ES-I3 (cell line): ENCODE measurements around the gene PAK2.

Experiments used
- H3K36me3 ChIP-seq: 2 replicates; pipeline ENCODE4 v1.6.1; 2013; ENCODE audit warnings: mild to moderate bottlenecking, low read length, control low read depth, moderate library complexity; ENCODE audit not compliant: insufficient read depth
- H3K4me1 ChIP-seq: 2 replicates; pipeline ENCODE4 v1.6.1; 2013; ENCODE audit warnings: mild to moderate bottlenecking, control low read depth, low read length; ENCODE audit not compliant: insufficient read depth
- H3K9ac ChIP-seq: 2 replicates; pipeline ENCODE4 v1.6.1; 2013; ENCODE audit warnings: low read depth, mild to moderate bottlenecking, low read length, moderate library complexity
- H3K9me3 ChIP-seq: 2 replicates; pipeline ENCODE4 v1.6.1; 2013; ENCODE audit warnings: mild to moderate bottlenecking, low read length, moderate library complexity; ENCODE audit not compliant: control insufficient read depth, insufficient read depth

PAK2 gene

DNA sequence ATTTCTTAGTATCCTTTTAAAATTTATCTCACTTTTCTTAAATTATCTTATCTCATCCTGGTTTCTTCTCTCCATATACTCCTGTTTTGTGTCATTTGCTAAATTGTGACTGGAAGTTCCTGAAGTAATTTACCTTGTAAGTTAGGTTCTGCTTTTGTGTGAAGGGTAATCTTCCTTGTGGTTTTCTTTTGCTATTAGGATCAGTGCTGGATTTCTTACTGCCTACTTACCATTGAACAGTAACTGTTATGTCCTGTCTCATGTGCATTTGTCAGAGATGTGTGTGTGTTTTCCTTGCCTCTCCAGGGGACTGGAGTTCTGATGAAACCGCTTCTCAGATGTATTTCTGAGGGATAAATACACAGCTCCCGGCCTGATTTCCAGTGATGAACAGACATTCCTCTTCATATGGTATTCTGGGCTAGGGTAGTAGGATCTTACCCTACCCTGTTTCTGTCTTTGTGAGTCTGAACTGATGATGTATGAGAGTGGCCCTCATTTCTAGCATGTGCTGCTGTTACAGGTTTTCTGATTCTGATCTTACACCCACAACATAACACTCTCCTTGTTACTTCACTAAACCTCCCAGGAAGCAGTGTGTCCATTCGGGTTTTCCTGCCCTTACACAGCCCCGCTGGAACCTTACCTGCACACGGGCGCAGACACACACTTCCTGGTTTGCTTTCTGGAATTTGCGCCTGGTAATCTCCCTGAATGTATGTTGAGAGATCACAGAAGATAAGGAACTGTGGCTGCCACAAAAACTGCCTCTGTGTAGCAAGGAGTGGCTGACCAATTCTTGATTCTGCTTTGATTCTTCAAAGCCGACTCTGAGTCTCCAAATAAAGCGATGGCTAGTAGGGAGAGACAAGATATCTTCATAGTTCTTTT lies 14.7 kb downstream of the PAK2 start:
- Histone ChIP-seq H3K36me3 (peaks cover 7% of the 10 kb centered on the region), H3K9ac (no peak overlapping the region), H3K4me1 (no peaks in the 10 kb centered on the region), H3K9me3 (peaks cover 25% of the 10 kb centered on the region)

DNA sequence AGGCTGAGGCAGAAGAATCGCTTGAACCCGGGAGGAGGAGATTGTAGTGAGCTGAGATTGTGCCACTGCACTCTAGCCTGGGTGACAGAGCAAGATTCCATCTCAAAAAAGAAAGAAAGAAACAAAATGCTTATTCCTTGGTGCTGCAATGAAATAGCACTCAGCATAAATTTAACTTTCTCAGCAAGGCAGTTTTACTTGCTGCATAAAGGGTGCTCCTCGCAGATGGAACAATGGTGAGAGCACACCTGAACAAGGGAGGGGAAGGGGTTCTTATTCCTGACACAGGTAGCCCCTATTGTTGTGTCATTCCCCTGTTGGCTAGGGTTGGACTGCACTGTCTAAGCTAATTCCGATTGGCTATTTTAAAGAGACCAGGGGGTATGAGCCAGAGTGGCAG lies 17.1 kb downstream of the PAK2 start:
- Histone ChIP-seq H3K4me1 (no peaks in the 10 kb centered on the region), H3K9ac (no peak overlapping the region), H3K36me3 (peaks cover 7% of the 10 kb centered on the region), H3K9me3 (peaks cover 28% of the 10 kb centered on the region)

- H3K9ac ChIP-seq = no peak overlapping the region
- H3K4me1 ChIP-seq = no peaks in the 10 kb centered on the region
- peaks cover 7% of the 10 kb centered on the region for H3K36me3 ChIP-seq
- H3K9me3 ChIP-seq = peaks cover 28% of the 10 kb centered on the region
These were observed 18.5 kb downstream of the PAK2 start for GRCh38 chr3:196757876-196758739.

- H3K36me3 ChIP-seq = no peaks in the 10 kb centered on the region
- no peak overlapping the region for H3K9ac ChIP-seq
- no peaks in the 10 kb centered on the region for H3K4me1 ChIP-seq
- H3K9me3 ChIP-seq = peaks cover 3% of the 10 kb centered on the region; the same call in 1 of the 2 replicates
These were observed 23.5 kb downstream of the PAK2 start for GRCh38 chr3:196763179-196763578.

DNA sequence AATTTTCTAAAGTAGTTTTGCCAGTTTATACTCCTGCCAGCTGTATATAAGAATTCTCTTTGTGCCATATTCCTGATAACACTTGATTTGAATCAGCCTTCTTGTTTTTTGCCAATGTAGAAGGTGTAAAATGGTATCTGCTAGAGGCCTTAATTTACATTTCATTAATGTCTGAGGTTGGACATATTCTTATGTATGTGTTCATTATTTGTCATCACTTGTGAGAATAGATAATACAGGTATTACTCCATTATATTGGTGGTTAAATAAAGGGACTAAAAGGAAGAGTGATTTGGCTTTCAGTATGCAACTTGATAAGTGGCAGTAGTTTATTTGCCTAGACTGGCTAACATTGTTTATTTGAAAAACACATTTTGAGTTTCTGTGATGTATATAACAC lies 25.8 kb downstream of the PAK2 start:
- no peaks in the 10 kb centered on the region for H3K36me3 ChIP-seq
- no peaks in the 10 kb centered on the region; the same call in 1 of the 2 replicates for H3K9me3 ChIP-seq
- no peak overlapping the region for H3K9ac ChIP-seq
- no peaks in the 10 kb centered on the region for H3K4me1 ChIP-seq

DNA sequence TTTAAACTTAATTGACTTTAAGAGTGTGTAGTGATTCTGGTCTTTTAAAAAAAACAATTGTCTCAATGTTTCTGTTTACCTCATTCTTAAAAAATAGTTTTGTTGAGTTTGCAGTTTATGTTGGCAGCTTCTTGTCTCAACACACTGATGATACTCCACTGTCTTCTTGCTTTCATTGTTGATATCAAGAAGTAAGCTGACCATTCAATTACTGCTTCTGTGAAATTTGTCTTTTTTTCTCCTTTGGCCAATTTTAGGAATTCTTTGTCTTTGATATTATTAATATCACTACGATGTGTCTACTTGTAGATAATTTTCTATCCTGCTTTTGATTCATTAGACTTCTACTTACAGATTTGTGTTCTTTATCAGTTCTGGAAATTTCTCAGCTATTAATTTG lies 31.4 kb downstream of the PAK2 start:
- no peaks in the 10 kb centered on the region for H3K36me3 ChIP-seq
- H3K9me3 ChIP-seq = peaks cover 3% of the 10 kb centered on the region
- 0 out of 2 replicates have a peak, but pooled peaks cover 3% of the 10 kb centered on the region for H3K4me1 ChIP-seq
- H3K9ac ChIP-seq = no peak overlapping the region

- H3K36me3 ChIP-seq = no peaks in the 10 kb centered on the region
- no peak overlapping the region for H3K9ac ChIP-seq
- peaks cover 3% of the 10 kb centered on the region for H3K9me3 ChIP-seq
- H3K4me1 ChIP-seq = 0 out of 2 replicates have a peak, but pooled peaks cover 3% of the 10 kb centered on the region
These were observed 32.4 kb downstream of the PAK2 start for GRCh38 chr3:196772102-196772501.

DNA sequence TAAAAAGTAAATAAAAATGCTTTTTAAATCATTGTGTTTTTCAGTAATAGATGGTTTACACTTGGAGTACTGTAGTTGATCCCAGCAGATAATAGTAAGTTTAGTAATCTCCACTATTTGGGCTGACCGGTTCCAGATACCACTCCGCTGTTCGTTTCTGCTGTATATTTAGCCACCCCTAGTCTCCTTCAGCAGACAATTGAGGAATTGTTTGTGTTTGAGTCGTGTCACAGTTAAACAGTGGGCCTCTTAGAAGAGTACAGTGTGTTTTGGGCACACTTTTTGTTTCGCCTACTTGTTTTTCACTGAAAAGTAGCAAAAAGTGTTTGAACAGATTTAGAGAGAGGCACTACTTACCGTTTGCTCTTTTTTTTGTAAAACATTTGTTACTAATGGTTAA lies 33.2 kb downstream of the PAK2 start:
- Histone ChIP-seq H3K4me1 (0 out of 2 replicates have a peak, but pooled peaks cover 3% of the 10 kb centered on the region), H3K9ac (no peak overlapping the region), H3K36me3 (no peaks in the 10 kb centered on the region), H3K9me3 (peaks cover 3% of the 10 kb centered on the region)

- no peaks in the 10 kb centered on the region for H3K36me3 ChIP-seq
- H3K9ac ChIP-seq = no peak overlapping the region
- H3K4me1 ChIP-seq = 0 out of 2 replicates have a peak, but pooled peaks cover 3% of the 10 kb centered on the region
- H3K9me3 ChIP-seq = peaks cover 7% of the 10 kb centered on the region
These were observed 34.6 kb downstream of the PAK2 start for GRCh38 chr3:196774191-196774820.

- Histone ChIP-seq H3K9me3 (peaks cover 13% of the 10 kb centered on the region), H3K36me3 (no peaks in the 10 kb centered on the region), H3K4me1 (0 out of 2 replicates have a peak, but pooled peaks cover 3% of the 10 kb centered on the region)
These were observed 35.3 kb downstream of the PAK2 start for GRCh38 chr3:196774848-196775422.

GRCh38 chr3:196775938-196776337 lies 36.3 kb downstream of the PAK2 start:
- H3K9me3 ChIP-seq = peaks cover 15% of the 10 kb centered on the region

More at GRCh38 chr3:196774848-196775422, 35.3 kb downstream of the PAK2 start:
- H3K9ac ChIP-seq = no peak overlapping the region

DNA sequence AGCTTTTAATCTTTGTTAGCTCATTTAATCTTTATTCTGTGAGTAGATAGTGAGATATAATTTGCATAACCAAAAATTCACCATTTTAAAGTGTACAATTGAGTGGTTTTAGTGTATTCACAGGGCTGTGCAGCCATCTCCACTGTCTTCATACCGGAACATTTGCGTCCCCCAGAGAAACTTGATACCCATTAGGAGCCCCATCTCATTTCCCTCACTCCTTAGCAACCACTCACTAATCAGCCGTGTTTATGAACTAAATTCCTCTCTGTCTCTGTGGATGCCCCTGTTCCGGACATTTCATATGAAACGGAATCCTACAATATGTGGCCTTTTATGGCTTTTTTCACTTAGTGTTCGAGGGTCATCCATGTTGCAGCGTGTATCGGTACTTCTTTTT lies 38.2 kb downstream of the PAK2 start:
- 0 out of 2 replicates have a peak, but pooled peaks cover 3% of the 10 kb centered on the region for H3K4me1 ChIP-seq
- H3K9me3 ChIP-seq = peaks cover 12% of the 10 kb centered on the region

More at GRCh38 chr3:196775938-196776337, 36.3 kb downstream of the PAK2 start:
- Histone ChIP-seq H3K4me1 (0 out of 2 replicates have a peak, but pooled peaks cover 3% of the 10 kb centered on the region), H3K36me3 (no peaks in the 10 kb centered on the region), H3K9ac (no peak overlapping the region)

GRCh38 chr3:196778755-196779154 lies 39.1 kb downstream of the PAK2 start:
- peaks cover 7% of the 10 kb centered on the region for H3K36me3 ChIP-seq
- H3K4me1 ChIP-seq = 0 out of 2 replicates have a peak, but pooled peaks cover 3% of the 10 kb centered on the region
- H3K9me3 ChIP-seq = peaks cover 12% of the 10 kb centered on the region
- H3K9ac ChIP-seq = no peak overlapping the region

More for the DNA sequence above, 38.2 kb downstream of the PAK2 start:
- Histone ChIP-seq H3K9ac (no peak overlapping the region), H3K36me3 (no peaks in the 10 kb centered on the region; the same call in 1 of the 2 replicates)
